LNCAP (cell line): ENCODE results near the gene CD40.
A peak's percentile ranks its signal among the peaks of the same experiment; 100 is the strongest.

ENCODE experiments used
- TF ChIP-seq, protein P1 (sequence below): fragments of 450-650 bp; IDR thresholded peaks from 2 replicates; pipeline ENCODE4 v1.5.1; 2017; ENCODE audit warnings: mild to moderate bottlenecking

CD40 gene

DNA sequence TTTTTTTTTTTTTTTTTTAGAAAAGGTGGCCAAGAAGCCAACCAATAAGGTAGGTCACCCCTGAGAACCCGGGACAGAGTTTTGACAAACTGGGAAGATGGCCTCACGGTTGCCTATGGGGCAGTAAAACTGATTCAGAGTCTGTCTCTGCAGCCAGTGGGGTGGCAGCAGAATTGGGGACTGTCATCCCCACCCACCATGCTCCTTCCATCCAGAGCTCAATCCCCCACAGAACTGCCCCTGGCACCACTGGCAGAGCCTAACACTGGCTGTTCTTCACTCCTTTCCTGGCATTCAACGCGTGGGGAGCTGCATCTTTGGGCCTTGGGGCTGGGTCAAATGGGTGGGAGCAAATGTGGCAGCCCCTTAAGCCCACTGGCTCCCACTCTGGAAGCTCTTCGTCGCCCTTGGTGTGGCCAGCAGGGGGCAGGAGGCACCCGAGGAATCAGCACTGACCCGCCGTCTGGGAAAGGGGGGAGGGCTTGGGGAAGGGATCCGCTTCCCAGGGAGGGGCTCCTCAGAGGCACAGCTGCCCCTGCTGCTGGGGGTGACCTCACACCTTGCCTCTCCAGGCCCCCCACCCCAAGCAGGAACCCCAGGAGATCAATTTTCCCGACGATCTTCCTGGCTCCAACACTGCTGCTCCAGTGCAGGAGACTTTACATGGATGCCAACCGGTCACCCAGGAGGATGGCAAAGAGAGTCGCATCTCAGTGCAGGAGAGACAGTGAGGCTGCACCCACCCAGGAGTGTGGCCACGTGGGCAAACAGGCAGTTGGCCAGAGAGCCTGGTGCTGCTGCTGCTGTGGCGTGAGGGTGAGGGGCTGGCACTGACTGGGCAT lies 10.4 kb downstream of the CD40 start:
- TF ChIP-seq, protein P1, sequence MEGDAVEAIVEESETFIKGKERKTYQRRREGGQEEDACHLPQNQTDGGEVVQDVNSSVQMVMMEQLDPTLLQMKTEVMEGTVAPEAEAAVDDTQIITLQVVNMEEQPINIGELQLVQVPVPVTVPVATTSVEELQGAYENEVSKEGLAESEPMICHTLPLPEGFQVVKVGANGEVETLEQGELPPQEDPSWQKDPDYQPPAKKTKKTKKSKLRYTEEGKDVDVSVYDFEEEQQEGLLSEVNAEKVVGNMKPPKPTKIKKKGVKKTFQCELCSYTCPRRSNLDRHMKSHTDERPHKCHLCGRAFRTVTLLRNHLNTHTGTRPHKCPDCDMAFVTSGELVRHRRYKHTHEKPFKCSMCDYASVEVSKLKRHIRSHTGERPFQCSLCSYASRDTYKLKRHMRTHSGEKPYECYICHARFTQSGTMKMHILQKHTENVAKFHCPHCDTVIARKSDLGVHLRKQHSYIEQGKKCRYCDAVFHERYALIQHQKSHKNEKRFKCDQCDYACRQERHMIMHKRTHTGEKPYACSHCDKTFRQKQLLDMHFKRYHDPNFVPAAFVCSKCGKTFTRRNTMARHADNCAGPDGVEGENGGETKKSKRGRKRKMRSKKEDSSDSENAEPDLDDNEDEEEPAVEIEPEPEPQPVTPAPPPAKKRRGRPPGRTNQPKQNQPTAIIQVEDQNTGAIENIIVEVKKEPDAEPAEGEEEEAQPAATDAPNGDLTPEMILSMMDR: peak; percentile 81

DNA sequence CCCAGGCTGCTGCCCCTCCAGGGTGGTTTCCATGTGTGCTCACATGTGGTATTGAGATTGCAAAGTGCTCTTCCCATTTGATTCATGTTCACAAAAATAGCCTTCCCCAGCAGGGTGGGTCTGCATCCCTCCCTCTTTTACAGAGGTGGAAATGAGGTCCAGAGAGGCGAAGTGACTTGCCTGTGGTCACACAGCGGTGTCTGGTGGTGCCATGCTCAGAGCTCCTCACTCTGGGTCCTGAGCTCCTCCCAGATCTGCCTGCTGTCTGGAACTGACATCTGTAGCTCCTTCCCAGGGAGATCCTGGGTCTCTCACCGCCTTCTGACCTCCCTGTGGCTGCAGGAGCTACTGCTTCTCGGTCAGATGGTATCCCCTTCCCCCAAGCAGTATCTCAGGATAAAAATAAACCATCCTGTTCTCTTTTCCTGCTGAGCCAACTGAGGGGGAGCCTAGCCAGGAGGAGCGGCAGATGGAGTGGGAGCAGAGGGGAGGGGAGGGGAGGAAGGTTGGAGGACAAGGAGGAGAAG lies 11.9 kb downstream of the CD40 start:
- TF ChIP-seq, protein P1: no peak

DNA sequence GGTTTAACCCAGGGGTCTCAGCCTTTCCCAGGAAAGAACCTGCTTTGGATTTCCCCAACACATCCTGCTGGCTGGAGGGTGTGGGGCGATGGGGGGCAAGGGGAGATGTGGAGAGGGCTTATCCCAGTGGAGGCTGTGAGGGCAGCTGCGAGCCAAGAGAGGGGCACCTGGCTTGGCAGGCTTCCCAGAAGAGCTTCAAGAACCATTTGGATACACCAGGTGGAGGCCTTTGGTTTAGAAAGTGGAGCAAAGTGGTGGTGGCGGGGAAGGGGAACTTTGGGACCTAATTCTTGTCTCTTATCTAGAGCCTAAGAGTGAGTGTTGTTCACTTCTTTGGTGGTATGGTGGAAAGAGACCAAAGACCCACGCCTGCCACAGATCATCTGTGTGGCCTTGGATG lies 12.4 kb downstream of the CD40 start:
- TF ChIP-seq, protein P1: no peak

DNA sequence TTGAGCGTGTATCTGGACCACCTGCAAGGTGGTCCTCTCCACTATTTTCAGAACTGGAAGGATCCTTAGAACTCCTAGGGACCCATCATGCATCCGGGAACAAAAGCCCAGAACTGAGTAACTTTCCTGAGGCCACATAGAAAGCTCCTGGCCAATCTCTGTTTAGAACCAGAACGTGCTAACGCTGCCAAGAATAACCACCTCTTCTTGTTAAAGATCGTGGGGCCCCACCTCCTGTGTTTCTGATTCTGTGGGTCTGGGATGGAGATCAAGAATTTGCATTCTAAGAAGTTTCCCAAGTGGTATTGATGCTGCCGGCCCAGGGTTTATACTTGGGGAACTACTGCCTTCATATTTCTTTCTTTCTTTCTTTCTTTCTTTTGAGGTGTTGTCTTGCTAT lies 13.3 kb downstream of the CD40 start:
- TF ChIP-seq, protein P1: no peak

DNA sequence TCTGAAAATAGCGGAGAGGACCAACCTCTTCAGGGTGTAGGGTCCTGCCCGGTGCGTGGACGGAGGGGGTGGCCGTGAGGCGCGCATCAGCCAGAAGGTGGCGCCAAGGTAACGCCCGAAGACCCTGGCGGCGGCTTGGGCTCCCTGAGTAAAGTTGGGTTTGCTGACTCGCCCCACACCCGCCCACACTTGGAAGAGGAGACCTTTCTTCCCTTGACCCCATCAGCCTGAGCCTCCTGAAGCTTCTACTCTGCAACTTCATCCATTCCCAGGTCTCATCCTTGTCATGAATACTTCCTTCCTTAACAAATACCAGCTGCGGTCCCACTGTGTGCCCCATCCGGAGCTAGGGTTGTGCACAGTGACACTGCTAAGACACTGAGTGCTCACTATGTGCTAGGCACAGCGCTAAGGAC lies 14.6 kb downstream of the CD40 start:
- TF ChIP-seq, protein P1: peak; percentile 92

DNA sequence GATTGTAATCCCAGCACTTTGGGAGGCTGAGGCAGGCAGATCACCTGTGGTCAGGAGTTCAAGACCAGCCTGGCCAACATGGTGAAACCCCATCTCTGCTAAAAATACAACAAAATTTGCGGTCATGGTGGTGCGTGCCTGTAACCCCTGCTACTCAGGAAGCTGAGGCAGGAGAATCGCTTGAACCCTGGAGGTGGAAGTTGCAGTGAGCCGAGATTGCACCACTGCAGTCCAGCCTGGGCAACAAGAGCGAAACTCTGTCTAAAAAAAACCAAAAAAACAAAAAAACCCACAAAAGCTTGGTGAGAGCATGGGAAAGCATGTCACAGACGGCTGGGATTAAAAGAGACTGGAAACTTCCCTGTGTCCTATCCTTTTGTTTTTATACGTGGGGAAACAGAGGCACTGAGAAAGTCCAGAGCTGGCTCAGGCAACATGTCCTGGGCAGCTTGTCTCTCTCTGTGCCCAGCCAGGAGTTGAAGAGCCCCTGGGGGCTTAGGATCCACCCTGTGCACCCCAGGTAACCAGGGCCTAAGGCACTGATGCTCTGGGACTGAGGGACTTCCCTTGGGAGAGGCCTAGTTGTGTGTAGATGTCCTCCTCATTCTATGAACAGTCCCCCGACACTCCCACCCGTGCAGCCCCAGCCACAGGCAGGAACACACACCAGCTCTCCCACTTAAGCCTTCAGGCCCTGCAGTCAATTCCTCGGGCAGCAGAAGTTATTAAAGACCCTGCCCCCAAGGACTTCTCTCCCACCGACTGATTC lies 16.0 kb downstream of the CD40 start:
- TF ChIP-seq, protein P1: no peak

DNA sequence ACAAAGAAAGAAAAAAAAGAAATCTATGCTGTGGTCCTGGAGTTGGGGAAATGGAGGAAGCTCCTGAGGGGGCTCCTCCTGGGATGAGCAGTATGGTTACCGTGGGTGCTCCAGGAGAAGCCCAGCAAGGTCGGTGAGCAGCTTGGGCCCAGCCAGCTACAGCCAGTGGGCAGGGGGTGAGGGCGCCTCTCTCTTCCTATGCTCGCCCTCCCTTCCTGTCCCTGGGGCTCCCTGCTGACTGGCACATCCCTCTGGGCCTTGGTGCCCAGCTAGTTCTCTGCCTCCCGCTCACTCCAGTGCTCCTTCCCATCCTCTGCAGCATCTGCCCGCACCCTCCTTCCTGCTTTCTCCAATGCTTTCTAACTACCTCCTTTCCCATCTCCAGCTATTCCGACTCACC lies 16.6 kb downstream of the CD40 start:
- TF ChIP-seq, protein P1: no peak
